ENCODE results near the gene HSD3B1.

GRCh38 chr1:119504831-119505230, 2.2 kb upstream of the HSD3B1 start:
- no peak for TF ChIP-seq CTCF (IDR thresholded peaks at IDR 0.05 in 2 of 3, conservative IDR thresholded peaks at IDR 0.05 in 1 of 3; ENCODE audit: insufficient read depth in 2 of 3, low read depth in 1 of 3, low read length in 3 of 3)
- TF ChIP-seq POLR2AphosphoS5 (IDR thresholded peaks at IDR 0.05; ENCODE audit: control insufficient read depth, insufficient read depth, low read depth, low read length), result no peak
- TF ChIP-seq MAX (CRISPR knock-in tag; IDR thresholded peaks at IDR 0.05), result no peak
- TF ChIP-seq FOSL1 (tag; conservative IDR thresholded peaks at IDR 0.05), result no peak
- no peak for TF ChIP-seq ZBTB8A (IDR thresholded peaks at IDR 0.05; ENCODE audit: partially characterized antibody)
- TF ChIP-seq POLR2AphosphoS2 (IDR thresholded peaks at IDR 0.05; ENCODE audit: low read length), result no peak
- no peak for TF ChIP-seq HMBOX1 (IDR thresholded peaks at IDR 0.05)
- no peak for TF ChIP-seq CEBPZ (IDR thresholded peaks at IDR 0.05; ENCODE audit: borderline replicate concordance, low read depth, low read length)
- no peak for TF ChIP-seq EZH2 (IDR thresholded peaks at IDR 0.05; ENCODE audit: borderline replicate concordance, low read depth, low read length)
- no peak for TF ChIP-seq LARP7 (IDR thresholded peaks at IDR 0.05)
- TF ChIP-seq E2F6 (IDR thresholded peaks at IDR 0.05; ENCODE audit: borderline replicate concordance in 1 of 2, extremely low read depth in 1 of 2, insufficient read depth in 1 of 2, insufficient read length in 1 of 2, low read depth in 1 of 2, low read length in 1 of 2, poor library complexity in 1 of 2, severe bottlenecking in 1 of 2), result no peak
